OCI-LY7 (cell line): ENCODE data around the gene C2CD4C.
"Not testable (repeated sequence)": the region's sequence is repeated elsewhere in the genome, so short reads cannot be mapped to it uniquely, and the experiment has no call there.

Experiments used
- EZH2phosphoT487 ChIP-seq: fragments of 200-600 bp; sonication (generic); IDR thresholded peaks from 2 replicates; pipeline ENCODE4 v1.6.1; 2018; ENCODE audit warnings: low read depth, borderline replicate concordance, mild to moderate bottlenecking, mixed run types, antibody characterized with exemption, low read length, moderate library complexity, mixed read lengths
- TF ChIP-seq, protein P1 (sequence below): fragments of 200-600 bp; sonication (generic); conservative IDR thresholded peaks from 2 replicates; pipeline ENCODE4 v1.5.1; 2014; ENCODE audit warnings: mild to moderate bottlenecking, antibody characterized with exemption, low read length, moderate library complexity, mixed read lengths

- TF ChIP-seq, protein P1, sequence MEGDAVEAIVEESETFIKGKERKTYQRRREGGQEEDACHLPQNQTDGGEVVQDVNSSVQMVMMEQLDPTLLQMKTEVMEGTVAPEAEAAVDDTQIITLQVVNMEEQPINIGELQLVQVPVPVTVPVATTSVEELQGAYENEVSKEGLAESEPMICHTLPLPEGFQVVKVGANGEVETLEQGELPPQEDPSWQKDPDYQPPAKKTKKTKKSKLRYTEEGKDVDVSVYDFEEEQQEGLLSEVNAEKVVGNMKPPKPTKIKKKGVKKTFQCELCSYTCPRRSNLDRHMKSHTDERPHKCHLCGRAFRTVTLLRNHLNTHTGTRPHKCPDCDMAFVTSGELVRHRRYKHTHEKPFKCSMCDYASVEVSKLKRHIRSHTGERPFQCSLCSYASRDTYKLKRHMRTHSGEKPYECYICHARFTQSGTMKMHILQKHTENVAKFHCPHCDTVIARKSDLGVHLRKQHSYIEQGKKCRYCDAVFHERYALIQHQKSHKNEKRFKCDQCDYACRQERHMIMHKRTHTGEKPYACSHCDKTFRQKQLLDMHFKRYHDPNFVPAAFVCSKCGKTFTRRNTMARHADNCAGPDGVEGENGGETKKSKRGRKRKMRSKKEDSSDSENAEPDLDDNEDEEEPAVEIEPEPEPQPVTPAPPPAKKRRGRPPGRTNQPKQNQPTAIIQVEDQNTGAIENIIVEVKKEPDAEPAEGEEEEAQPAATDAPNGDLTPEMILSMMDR, result not testable (repeated sequence)
- TF ChIP-seq EZH2phosphoT487, result not testable (repeated sequence)
Observed at GRCh38 chr19:381901-382300, 27.0 kb downstream of the C2CD4C start.
